ENCODE data around the gene CAMTA1. TPM values are rescaled to one million over a fixed set of nuclear protein-coding genes. Genes with fewer than 3 reads are reported as not detected.

Gene CAMTA1
- polyA plus RNA-seq, 1 donor (not counting 4 experiments of a cell fraction or from before 2014, with no cell fraction given): 51.4 TPM

DNA sequence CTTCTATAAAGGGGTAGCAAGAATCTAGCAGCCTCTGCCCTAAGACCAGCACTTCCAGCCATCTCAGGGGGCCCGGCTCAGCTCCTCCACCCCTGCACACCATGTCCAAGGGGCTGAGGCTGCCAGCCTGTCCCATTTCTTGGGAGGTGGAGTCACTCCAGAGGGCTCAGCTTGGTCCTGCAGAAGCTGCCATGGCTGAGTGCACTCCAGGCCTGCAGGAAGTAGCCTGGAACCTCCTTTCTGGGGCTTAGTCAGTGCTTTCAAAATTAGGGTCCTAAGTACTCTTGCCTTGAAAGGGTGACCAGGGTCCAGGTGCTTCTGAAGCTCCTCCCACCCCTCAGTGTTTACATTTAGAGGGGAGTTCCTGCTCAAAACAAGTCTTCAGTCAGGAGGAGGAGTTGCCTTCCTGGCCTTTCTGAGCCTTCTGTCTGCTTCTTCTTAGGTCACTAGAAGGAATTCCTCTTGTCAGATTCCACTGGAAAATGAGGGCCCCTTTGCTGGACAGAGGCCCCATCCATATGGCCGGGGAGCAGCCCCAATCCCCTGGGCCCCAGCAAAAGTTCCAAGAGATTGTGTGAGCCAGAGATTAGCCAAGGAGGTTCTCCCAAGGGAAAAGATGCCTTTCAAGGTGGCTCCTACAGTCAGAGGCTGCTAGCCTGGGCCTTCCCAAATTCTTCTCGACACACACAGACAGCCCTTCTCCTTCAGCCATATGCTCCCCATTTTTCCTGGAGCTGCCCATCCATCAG, 857.7 kb downstream of the CAMTA1 start:
- FAIRE-seq: no peak
- H2AFZ ChIP-seq (ENCODE audit: control insufficient read depth, low read length): no peak overlapping the region
- H3K4me3 ChIP-seq (ENCODE audit: control insufficient read depth in 2 of 3, extremely low read depth in 1 of 3, insufficient read depth in 2 of 3, low read depth in 1 of 3, low read length in 3 of 3): no peak overlapping the region

DNA sequence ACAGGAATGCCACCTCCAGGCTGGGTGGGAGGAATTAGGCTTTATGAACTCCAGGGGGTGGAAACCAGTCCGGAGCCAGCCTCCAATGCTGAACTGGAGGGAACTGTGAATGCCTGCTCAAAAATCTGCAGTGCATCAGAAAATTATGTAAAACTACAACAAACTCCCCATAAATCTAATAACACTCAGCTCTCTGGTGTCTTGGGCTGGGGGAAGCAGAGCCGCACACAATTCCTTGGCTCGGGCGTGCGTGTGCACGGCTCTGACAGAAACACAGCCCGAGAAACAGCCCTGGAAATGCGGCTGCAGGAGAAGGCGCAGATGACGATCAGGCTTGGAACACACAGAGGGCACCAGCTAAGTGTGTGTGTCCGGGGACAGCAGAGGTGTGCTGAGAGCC, 858.3 kb downstream of the CAMTA1 start:
- H3K9me1 ChIP-seq (ENCODE audit: control insufficient read depth, extremely low read depth, insufficient read depth, low read length): no peaks in the 10 kb centered on the region
- no peak for DNase-seq (ENCODE audit: low read depth, low spot score)
- no peaks in the 10 kb centered on the region for H3K9me3 ChIP-seq (ENCODE audit: control insufficient read depth, low read depth, low read length)
- H4K20me1 ChIP-seq (ENCODE audit: control insufficient read depth, extremely low read depth, insufficient read depth, low read length): no peaks in the 10 kb centered on the region
- TF ChIP-seq EZH2 (IDR thresholded peaks at IDR 0.05; ENCODE audit: low read length): no peak
- TF ChIP-seq, protein P1, sequence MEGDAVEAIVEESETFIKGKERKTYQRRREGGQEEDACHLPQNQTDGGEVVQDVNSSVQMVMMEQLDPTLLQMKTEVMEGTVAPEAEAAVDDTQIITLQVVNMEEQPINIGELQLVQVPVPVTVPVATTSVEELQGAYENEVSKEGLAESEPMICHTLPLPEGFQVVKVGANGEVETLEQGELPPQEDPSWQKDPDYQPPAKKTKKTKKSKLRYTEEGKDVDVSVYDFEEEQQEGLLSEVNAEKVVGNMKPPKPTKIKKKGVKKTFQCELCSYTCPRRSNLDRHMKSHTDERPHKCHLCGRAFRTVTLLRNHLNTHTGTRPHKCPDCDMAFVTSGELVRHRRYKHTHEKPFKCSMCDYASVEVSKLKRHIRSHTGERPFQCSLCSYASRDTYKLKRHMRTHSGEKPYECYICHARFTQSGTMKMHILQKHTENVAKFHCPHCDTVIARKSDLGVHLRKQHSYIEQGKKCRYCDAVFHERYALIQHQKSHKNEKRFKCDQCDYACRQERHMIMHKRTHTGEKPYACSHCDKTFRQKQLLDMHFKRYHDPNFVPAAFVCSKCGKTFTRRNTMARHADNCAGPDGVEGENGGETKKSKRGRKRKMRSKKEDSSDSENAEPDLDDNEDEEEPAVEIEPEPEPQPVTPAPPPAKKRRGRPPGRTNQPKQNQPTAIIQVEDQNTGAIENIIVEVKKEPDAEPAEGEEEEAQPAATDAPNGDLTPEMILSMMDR (optimal IDR thresholded peaks at IDR 0.05 in 1 of 3, IDR thresholded peaks at IDR 0.05 in 1 of 3, conservative IDR thresholded peaks at IDR 0.05 in 1 of 3; ENCODE audit: extremely low read depth in 1 of 3, insufficient read depth in 2 of 3, low read length in 3 of 3): no peak
- FAIRE-seq: no peak
- H3K36me3 ChIP-seq (ENCODE audit: control insufficient read depth in 2 of 2, extremely low read depth in 1 of 2, insufficient read depth in 2 of 2, low read length in 2 of 2): no peaks in the 10 kb centered on the region
- no peak overlapping the region for H3K4me2 ChIP-seq (ENCODE audit: control insufficient read depth, extremely low read depth, insufficient read depth, low read depth, low read length)
- H3K27me3 ChIP-seq (ENCODE audit: control insufficient read depth, extremely low read depth, insufficient read depth, low read length): peaks cover 3% of the 10 kb centered on the region
- peaks cover 9% of the 10 kb centered on the region for H3K4me1 ChIP-seq (ENCODE audit: control insufficient read depth, extremely low read depth, insufficient read depth, low read length)
- no peak overlapping the region for H3K4me3 ChIP-seq (ENCODE audit: control insufficient read depth in 2 of 3, extremely low read depth in 1 of 3, insufficient read depth in 2 of 3, low read depth in 1 of 3, low read length in 3 of 3)
- no peak overlapping the region for H3K27ac ChIP-seq (ENCODE audit: control insufficient read depth, insufficient read depth, low read length)
- H3K9ac ChIP-seq (ENCODE audit: control insufficient read depth, extremely low read depth, insufficient read depth, low read length): no peak overlapping the region
- dilution Hi-C loops (cut with MboI; ENCODE audit: extremely low pct_ligation_motif_present, low sequenced_read_pairs): no loop called here
- no peak overlapping the region for H2AFZ ChIP-seq (ENCODE audit: control insufficient read depth, low read length)
- H3K79me2 ChIP-seq (ENCODE audit: control insufficient read depth, insufficient read depth, low read length): no peaks in the 10 kb centered on the region

More for the DNA sequence above, 857.7 kb downstream of the CAMTA1 start:
- no peaks in the 10 kb centered on the region for H3K9me1 ChIP-seq (ENCODE audit: control insufficient read depth, extremely low read depth, insufficient read depth, low read length)
- H4K20me1 ChIP-seq (ENCODE audit: control insufficient read depth, extremely low read depth, insufficient read depth, low read length): no peaks in the 10 kb centered on the region
- dilution Hi-C loops (cut with MboI; ENCODE audit: extremely low pct_ligation_motif_present, low sequenced_read_pairs): no loop called here
- peaks cover 3% of the 10 kb centered on the region for H3K27me3 ChIP-seq (ENCODE audit: control insufficient read depth, extremely low read depth, insufficient read depth, low read length)
- no peak overlapping the region for H3K27ac ChIP-seq (ENCODE audit: control insufficient read depth, insufficient read depth, low read length)
- peaks cover 9% of the 10 kb centered on the region for H3K4me1 ChIP-seq (ENCODE audit: control insufficient read depth, extremely low read depth, insufficient read depth, low read length)
- TF ChIP-seq EZH2 (IDR thresholded peaks at IDR 0.05; ENCODE audit: low read length): no peak
- TF ChIP-seq, protein P1 (optimal IDR thresholded peaks at IDR 0.05 in 1 of 3, IDR thresholded peaks at IDR 0.05 in 1 of 3, conservative IDR thresholded peaks at IDR 0.05 in 1 of 3; ENCODE audit: extremely low read depth in 1 of 3, insufficient read depth in 2 of 3, low read length in 3 of 3): no peak
- no peak overlapping the region for H3K9ac ChIP-seq (ENCODE audit: control insufficient read depth, extremely low read depth, insufficient read depth, low read length)
- no peaks in the 10 kb centered on the region for H3K79me2 ChIP-seq (ENCODE audit: control insufficient read depth, insufficient read depth, low read length)
- H3K9me3 ChIP-seq (ENCODE audit: control insufficient read depth, low read depth, low read length): no peaks in the 10 kb centered on the region
- no peak overlapping the region for H3K4me2 ChIP-seq (ENCODE audit: control insufficient read depth, extremely low read depth, insufficient read depth, low read depth, low read length)
- no peaks in the 10 kb centered on the region for H3K36me3 ChIP-seq (ENCODE audit: control insufficient read depth in 2 of 2, extremely low read depth in 1 of 2, insufficient read depth in 2 of 2, low read length in 2 of 2)
- DNase-seq (ENCODE audit: low read depth, low spot score): no peak

Measured in keratinocyte (primary cell).